ENCODE data around the gene SORCS3.

SORCS3 gene

GRCh38 chr10:105280895-105281294 is 639.8 kb downstream of the SORCS3 start:
- H3K4me3 ChIP-seq (replicated peaks; ENCODE audit: insufficient read depth, low read length): no peak overlapping the region
- DNase-seq (ENCODE audit: low read depth in 1 of 2, low spot score in 1 of 2): no peak
- TF ChIP-seq REST (IDR thresholded peaks at IDR 0.05; ENCODE audit: insufficient replicate concordance, low read depth) (no peak), GABPA (IDR thresholded peaks at IDR 0.05; ENCODE audit: low read depth) (no peak), CTCF (IDR thresholded peaks at IDR 0.05; ENCODE audit: insufficient read depth, low read length) (no peak), POLR2AphosphoS5 (IDR thresholded peaks at IDR 0.05; ENCODE audit: low read depth) (no peak), SPI1 (IDR thresholded peaks at IDR 0.05; ENCODE audit: borderline replicate concordance, low read depth) (no peak)
- no peak overlapping the region for H3K27ac ChIP-seq (replicated peaks)
- H3K27me3 ChIP-seq (ENCODE audit: insufficient read depth, poor library complexity, severe bottlenecking): no peaks in the 10 kb centered on the region

- Histone ChIP-seq H3K27ac (replicated peaks) (no peak overlapping the region), H3K4me3 (replicated peaks; ENCODE audit: insufficient read depth, low read length) (no peak overlapping the region), H3K27me3 (ENCODE audit: insufficient read depth, poor library complexity, severe bottlenecking) (no peaks in the 10 kb centered on the region)
- TF ChIP-seq REST (IDR thresholded peaks at IDR 0.05; ENCODE audit: insufficient replicate concordance, low read depth) (no peak), POLR2AphosphoS5 (IDR thresholded peaks at IDR 0.05; ENCODE audit: low read depth) (no peak), GABPA (IDR thresholded peaks at IDR 0.05; ENCODE audit: low read depth) (no peak), SPI1 (IDR thresholded peaks at IDR 0.05; ENCODE audit: borderline replicate concordance, low read depth) (no peak), CTCF (IDR thresholded peaks at IDR 0.05; ENCODE audit: insufficient read depth, low read length) (no peak)
- no peak for DNase-seq (ENCODE audit: low read depth in 1 of 2, low spot score in 1 of 2)
These were observed 643.6 kb downstream of the SORCS3 start for GRCh38 chr10:105284476-105285215.

GRCh38 chr10:105288026-105288425 is 646.9 kb downstream of the SORCS3 start:
- Histone ChIP-seq H3K27ac (replicated peaks) (no peak overlapping the region), H3K4me3 (replicated peaks; ENCODE audit: insufficient read depth, low read length) (no peak overlapping the region), H3K27me3 (ENCODE audit: insufficient read depth, poor library complexity, severe bottlenecking) (no peaks in the 10 kb centered on the region)
- no peak for DNase-seq (ENCODE audit: low read depth in 1 of 2, low spot score in 1 of 2)
- TF ChIP-seq CTCF (IDR thresholded peaks at IDR 0.05; ENCODE audit: insufficient read depth, low read length) (no peak), POLR2AphosphoS5 (IDR thresholded peaks at IDR 0.05; ENCODE audit: low read depth) (no peak), GABPA (IDR thresholded peaks at IDR 0.05; ENCODE audit: low read depth) (no peak), REST (IDR thresholded peaks at IDR 0.05; ENCODE audit: insufficient replicate concordance, low read depth) (no peak), SPI1 (IDR thresholded peaks at IDR 0.05; ENCODE audit: borderline replicate concordance, low read depth) (no peak)

Data from HL-60 (cell line).